Nephron progenitor cell (in vitro differentiated cells): ENCODE measurements around the gene ELANE.

Experiments
- DNase-seq: peaks from one replicate; pipeline ENCODE4 v3.0.0; 2021
- H3K27ac Mint-ChIP-seq: 2 replicates; pipeline ENCODE4 v1.8.0; 2021; ENCODE audit warnings: mild to moderate bottlenecking, moderate library complexity, mixed read lengths
- H3K27me3 Mint-ChIP-seq: 2 replicates; pipeline ENCODE4 v1.8.0; 2021; ENCODE audit warnings: mild to moderate bottlenecking, low read depth, mixed read lengths; ENCODE audit not compliant: poor library complexity
- H3K36me3 Mint-ChIP-seq: 2 replicates; pipeline ENCODE4 v1.8.0; 2021; ENCODE audit warnings: low read depth, mixed read lengths
- H3K4me1 Mint-ChIP-seq: 2 replicates; pipeline ENCODE4 v1.8.0; 2021; ENCODE audit warnings: mixed read lengths
- H3K4me3 Mint-ChIP-seq: 2 replicates; pipeline ENCODE4 v1.8.0; 2021; ENCODE audit warnings: mild to moderate bottlenecking, moderate library complexity, mixed read lengths
- H3K9me3 Mint-ChIP-seq: 2 replicates; pipeline ENCODE4 v1.8.0; 2021; ENCODE audit warnings: mild to moderate bottlenecking, moderate library complexity, mixed read lengths
- TF ChIP-seq, protein P1 (sequence below): fragments of 200-600 bp; sonication (generic); IDR thresholded peaks from 2 replicates; pipeline ENCODE4 v1.5.0; 2021; ENCODE audit warnings: antibody characterized with exemption

ELANE gene

DNA sequence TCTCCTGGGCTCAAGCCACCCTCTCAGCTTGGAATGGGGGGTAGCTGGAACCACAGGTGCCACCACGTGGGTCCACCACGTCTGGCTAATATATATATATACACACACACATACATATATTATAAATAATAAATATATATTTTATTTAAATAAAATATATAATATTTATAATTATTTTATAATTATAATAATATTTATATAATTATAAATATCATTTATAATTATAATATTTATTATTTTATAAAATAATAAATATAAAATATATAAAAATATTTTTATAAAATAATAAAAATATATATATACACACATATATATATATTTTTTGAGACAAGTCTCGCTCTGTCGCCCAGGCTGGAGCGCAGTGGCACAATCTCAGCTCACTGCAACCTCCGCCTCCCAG is 2.4 kb downstream of the ELANE start:
- Mint-ChIP-seq H3K36me3 (no peaks in the 10 kb centered on the region), H3K4me1 (no peaks in the 10 kb centered on the region), H3K27ac (no peak overlapping the region), H3K9me3 (no peaks in the 10 kb centered on the region), H3K27me3 (peaks cover 19% of the 10 kb centered on the region), H3K4me3 (no peak overlapping the region)
- DNase-seq: no peak
- TF ChIP-seq, protein P1, sequence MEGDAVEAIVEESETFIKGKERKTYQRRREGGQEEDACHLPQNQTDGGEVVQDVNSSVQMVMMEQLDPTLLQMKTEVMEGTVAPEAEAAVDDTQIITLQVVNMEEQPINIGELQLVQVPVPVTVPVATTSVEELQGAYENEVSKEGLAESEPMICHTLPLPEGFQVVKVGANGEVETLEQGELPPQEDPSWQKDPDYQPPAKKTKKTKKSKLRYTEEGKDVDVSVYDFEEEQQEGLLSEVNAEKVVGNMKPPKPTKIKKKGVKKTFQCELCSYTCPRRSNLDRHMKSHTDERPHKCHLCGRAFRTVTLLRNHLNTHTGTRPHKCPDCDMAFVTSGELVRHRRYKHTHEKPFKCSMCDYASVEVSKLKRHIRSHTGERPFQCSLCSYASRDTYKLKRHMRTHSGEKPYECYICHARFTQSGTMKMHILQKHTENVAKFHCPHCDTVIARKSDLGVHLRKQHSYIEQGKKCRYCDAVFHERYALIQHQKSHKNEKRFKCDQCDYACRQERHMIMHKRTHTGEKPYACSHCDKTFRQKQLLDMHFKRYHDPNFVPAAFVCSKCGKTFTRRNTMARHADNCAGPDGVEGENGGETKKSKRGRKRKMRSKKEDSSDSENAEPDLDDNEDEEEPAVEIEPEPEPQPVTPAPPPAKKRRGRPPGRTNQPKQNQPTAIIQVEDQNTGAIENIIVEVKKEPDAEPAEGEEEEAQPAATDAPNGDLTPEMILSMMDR: no peak

DNA sequence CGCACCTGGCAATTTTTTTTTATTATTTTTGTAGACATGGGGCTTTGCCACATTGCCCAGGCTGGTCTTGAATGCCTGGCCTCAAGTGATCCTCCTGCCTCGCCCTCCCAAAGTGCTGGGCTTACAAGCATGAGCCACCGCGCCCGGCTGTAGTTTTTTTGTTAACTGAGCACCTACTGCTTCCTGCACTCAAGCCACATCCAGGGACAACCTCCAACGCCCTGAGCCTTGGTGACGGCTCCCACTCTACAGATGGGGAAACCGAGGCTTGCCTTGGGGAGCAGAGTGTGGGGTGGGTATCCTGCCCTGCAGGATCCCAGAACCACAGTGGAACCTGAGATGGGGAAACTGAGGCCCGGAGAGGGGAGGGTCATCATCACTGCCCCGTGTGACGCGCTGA is 3.0 kb downstream of the ELANE start:
- H3K36me3 Mint-ChIP-seq: no peaks in the 10 kb centered on the region
- TF ChIP-seq, protein P1: no peak
- H3K4me3 Mint-ChIP-seq: no peak overlapping the region
- no peak overlapping the region for H3K27ac Mint-ChIP-seq
- DNase-seq: no peak
- peaks cover 22% of the 10 kb centered on the region for H3K27me3 Mint-ChIP-seq
- no peaks in the 10 kb centered on the region for H3K9me3 Mint-ChIP-seq
- H3K4me1 Mint-ChIP-seq: no peaks in the 10 kb centered on the region

DNA sequence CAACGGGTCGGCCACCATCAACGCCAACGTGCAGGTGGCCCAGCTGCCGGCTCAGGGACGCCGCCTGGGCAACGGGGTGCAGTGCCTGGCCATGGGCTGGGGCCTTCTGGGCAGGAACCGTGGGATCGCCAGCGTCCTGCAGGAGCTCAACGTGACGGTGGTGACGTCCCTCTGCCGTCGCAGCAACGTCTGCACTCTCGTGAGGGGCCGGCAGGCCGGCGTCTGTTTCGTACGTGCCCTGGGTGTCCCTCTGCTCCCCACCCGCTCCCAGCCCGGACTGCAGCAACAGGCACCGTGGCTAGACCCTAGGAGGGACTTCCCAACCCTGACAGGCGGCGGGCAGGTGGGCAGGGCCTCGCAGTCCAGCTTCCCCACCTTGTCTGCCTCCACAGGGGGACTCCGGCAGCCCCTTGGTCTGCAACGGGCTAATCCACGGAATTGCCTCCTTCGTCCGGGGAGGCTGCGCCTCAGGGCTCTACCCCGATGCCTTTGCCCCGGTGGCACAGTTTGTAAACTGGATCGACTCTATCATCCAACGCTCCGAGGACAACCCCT is 3.5 kb downstream of the ELANE start:
- H3K4me3 Mint-ChIP-seq: no peak overlapping the region
- no peaks in the 10 kb centered on the region for H3K36me3 Mint-ChIP-seq
- H3K9me3 Mint-ChIP-seq: no peaks in the 10 kb centered on the region
- H3K4me1 Mint-ChIP-seq: no peaks in the 10 kb centered on the region
- TF ChIP-seq, protein P1: no peak
- H3K27ac Mint-ChIP-seq: no peak overlapping the region
- DNase-seq: no peak
- H3K27me3 Mint-ChIP-seq: peaks cover 23% of the 10 kb centered on the region

DNA sequence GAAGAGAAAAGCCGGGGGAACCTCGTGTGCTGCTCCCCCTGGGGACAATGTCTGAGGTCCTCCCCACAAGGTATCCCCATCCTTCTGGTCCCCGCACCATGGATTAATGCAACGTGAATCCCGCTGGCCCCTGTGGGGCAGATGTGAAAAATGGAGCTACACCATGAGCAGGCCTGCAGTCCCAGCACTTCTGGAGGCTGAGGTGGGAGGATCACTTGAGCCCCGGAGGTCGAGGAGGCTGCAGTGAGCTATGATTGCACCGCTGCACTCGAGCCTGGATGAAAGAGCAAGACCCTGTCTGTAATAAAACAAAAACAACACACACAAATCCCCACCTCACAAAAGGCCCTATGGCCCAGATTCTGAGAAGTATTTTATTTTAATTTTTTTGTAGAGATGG is 6.2 kb downstream of the ELANE start:
- Mint-ChIP-seq H3K4me3 (no peak overlapping the region), H3K36me3 (no peaks in the 10 kb centered on the region), H3K27ac (no peak overlapping the region), H3K4me1 (no peaks in the 10 kb centered on the region), H3K9me3 (no peaks in the 10 kb centered on the region), H3K27me3 (peaks cover 49% of the 10 kb centered on the region)
- TF ChIP-seq, protein P1: no peak
- DNase-seq: no peak

DNA sequence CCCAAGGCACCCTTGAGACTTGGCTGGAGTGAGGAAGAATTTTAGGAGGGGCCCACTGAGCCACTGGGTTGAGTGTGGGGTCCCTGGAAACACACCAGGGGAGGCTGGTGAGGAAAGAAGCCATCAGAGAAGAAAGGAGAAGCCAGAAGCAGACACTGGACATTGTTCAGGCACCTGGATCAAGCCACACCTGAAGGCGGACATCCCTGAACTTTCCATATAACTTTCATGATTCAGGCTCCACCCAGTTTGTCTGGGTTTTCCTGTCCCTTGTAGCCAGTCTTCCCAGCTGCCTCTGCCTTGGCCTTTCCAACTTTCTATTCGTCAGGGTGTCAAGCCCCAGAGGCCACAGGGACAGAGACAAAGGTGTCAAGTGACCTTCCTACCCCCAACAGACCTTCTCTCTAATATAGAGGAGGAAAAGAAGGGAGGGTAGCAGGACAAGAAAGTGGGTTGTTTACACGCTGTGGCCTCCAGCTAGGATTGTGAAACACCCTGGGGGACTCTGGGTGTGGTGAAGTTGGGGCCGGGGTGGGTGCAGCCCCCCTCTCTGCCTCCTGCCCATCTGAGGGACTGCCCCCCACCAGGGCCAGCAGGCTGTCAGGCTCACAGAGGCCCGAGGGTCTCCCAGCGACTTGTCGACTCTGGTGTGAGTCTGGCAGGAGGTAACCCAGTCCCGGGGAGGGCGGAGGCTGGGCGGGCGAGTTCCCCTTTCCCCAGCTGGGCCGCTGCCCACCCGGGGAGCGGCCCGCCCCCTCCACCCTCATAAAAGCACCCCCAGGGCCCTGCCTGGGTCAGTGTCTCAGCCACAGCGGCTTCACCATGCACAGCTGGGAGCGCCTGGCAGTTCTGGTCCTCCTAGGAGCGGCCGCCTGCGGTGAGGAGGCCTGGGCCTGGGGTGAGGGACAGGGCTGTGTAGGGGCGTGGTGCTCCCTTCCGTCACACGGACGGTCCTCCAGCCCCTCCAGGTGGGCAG is 7.1 kb downstream of the ELANE start, which contains the start of gene CFD:
CFD (plus strand) TSS at position 797 of the 976 bp plus-strand sequence; CDS start at position 823, 26 bp downstream.
- peaks cover 53% of the 10 kb centered on the region for H3K27me3 Mint-ChIP-seq

More for the DNA sequence above, 7.1 kb downstream of the ELANE start, which contains the start of gene CFD:
- Mint-ChIP-seq H3K4me3 (no peak within 1 kb of the TSS), H3K36me3 (no peaks in the 10 kb centered on the region), H3K4me1 (no peaks in the 10 kb centered on the region), H3K27ac (no peak within 1 kb of the TSS), H3K9me3 (no peaks in the 10 kb centered on the region)
- TF ChIP-seq, protein P1: no peak
- DNase-seq: no peak
